Kidney epithelial cell (primary cell): ENCODE measurements around the gene DNAJA4. TPM values are rescaled to one million over a fixed set of nuclear protein-coding genes. Genes with fewer than 3 reads are reported as not detected.

Experiments used
- DNase-seq: peaks from one replicate; pipeline ENCODE4 v3.0.0-alpha.2; 2010; ENCODE audit warnings: low read depth
- H3K27me3 ChIP-seq: 2 replicates; pipeline ENCODE4 v1.6.0; 2011; ENCODE audit warnings: low read length; ENCODE audit not compliant: control insufficient read depth, insufficient read depth
- H3K36me3 ChIP-seq: 2 replicates; pipeline ENCODE4 v1.5.1; 2011; ENCODE audit warnings: low read length; ENCODE audit not compliant: control insufficient read depth, insufficient read depth
- H3K4me3 ChIP-seq: 2 replicates; pipeline ENCODE4 v1.5.1; 2011; ENCODE audit warnings: low read depth, mild to moderate bottlenecking, control low read depth, low read length
- total RNA-seq: library from RNA; depleted of rRNA; stranded (reverse); fragments of >200 nt; gene quantifications from 2 replicates; pipeline ENCODE4 v1.2.3, GENCODE V29; 2015
- TF ChIP-seq, protein P1 (sequence below): IDR thresholded peaks from 2 replicates; pipeline ENCODE4 v1.5.1; 2011; ENCODE audit warnings: mild to moderate bottlenecking, moderate library complexity, low read length, control low read depth, inconsistent platforms; ENCODE audit not compliant: insufficient read depth, poor library complexity, severe bottlenecking

The DNAJA4 gene
- 9.9 and 11.0 TPM in 2 replicates for total RNA-seq

DNA sequence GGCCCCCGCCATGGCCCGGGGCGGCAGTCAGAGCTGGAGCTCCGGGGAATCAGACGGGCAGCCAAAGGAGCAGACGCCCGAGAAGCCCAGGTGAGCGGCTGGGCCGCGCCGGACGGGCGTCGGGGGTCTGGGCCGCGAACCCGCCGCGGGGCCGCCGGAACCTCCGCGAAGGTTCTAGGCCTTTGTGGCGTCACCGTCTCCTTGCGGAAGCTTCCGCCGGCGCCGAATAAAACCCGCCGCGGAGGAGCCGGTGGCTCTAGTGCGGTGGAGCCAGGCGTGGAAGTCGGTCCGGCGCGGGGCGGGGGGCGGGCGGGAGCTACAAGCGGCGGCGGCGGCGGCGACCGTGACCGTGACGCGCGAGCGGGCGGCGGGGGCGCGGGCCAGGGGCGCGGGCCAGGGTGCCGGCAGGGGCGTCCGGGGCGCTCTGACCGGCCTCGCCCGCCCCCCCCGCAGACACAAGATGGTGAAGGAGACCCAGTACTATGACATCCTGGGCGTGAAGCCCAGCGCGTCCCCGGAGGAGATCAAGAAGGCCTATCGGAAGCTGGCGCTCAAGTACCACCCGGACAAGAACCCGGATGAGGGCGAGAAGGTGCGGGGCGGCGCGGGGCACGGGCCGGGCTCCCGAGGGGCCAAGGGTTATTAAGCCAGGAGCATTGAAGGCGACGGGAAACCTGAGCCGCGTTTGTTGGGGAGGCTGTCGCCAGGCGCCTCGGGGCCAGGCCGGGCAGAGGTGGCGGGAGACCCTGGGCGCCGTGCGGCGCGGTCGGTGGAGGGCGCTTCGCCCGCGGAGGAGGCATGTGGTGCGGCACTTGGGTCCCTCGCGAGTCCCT, at the start of gene DNAJA4:
TSS of gene DNAJA4 (plus strand) at position 259 of the 833 bp plus-strand sequence. CDS start at position 461, 202 bp downstream.
- no peak for DNase-seq
- peak within 1 kb of the TSS; percentile 48 for H3K4me3 ChIP-seq
- no peaks in the 10 kb centered on the region for H3K36me3 ChIP-seq
- H3K27me3 ChIP-seq = no peaks in the 10 kb centered on the region
- TF ChIP-seq, protein P1, sequence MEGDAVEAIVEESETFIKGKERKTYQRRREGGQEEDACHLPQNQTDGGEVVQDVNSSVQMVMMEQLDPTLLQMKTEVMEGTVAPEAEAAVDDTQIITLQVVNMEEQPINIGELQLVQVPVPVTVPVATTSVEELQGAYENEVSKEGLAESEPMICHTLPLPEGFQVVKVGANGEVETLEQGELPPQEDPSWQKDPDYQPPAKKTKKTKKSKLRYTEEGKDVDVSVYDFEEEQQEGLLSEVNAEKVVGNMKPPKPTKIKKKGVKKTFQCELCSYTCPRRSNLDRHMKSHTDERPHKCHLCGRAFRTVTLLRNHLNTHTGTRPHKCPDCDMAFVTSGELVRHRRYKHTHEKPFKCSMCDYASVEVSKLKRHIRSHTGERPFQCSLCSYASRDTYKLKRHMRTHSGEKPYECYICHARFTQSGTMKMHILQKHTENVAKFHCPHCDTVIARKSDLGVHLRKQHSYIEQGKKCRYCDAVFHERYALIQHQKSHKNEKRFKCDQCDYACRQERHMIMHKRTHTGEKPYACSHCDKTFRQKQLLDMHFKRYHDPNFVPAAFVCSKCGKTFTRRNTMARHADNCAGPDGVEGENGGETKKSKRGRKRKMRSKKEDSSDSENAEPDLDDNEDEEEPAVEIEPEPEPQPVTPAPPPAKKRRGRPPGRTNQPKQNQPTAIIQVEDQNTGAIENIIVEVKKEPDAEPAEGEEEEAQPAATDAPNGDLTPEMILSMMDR = no peak

DNA sequence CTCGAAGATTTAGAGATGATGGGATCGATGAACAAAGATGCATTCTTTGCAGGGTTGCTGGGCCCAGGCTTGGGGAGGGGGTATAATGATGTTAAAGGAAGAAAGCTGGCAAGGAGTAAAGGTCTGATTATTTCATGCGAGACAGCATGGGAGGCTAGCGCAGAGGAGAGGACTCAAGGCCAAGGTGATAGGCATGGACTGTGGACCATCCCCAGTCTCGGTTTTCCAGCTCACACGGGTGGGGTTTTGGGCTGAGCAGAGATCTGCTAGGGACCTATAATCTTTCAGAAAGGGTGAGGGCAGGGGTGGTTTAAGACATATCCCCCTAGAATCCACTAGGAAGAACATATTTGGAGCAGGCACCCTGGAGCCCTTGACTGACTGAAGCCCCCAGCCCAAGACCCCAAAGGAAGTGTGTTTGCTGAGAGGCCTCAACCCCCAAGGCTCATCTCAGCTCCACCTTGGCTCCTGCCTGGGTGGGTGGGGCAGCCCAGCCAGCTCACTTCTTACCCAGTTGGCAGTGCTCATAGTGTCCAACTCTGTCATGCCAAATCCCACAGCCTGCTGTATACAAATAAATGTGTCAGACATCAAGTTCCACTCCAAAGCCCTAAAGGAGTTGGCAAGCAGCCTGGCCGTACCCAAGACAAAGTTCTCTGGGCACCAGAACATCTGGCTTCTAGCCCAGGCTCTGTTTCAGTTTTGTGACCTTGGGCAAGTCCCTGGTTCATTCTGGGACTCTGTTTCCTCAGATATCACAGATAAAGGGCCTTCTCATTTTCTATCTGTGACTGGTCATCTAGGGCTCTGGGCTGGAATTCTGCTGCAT, 47.9 kb upstream of the DNAJA4 start:
- H3K27me3 ChIP-seq = no peaks in the 10 kb centered on the region
- TF ChIP-seq, protein P1 = no peak
- DNase-seq = peak; percentile 16
- no peak overlapping the region for H3K4me3 ChIP-seq
- no peaks in the 10 kb centered on the region for H3K36me3 ChIP-seq

- DNase-seq = no peak
- TF ChIP-seq, protein P1 = no peak
- no peaks in the 10 kb centered on the region for H3K27me3 ChIP-seq
- no peaks in the 10 kb centered on the region for H3K36me3 ChIP-seq
- no peak overlapping the region for H3K4me3 ChIP-seq
These were observed 43.6 kb upstream of the DNAJA4 start for GRCh38 chr15:78220713-78221112.

DNA sequence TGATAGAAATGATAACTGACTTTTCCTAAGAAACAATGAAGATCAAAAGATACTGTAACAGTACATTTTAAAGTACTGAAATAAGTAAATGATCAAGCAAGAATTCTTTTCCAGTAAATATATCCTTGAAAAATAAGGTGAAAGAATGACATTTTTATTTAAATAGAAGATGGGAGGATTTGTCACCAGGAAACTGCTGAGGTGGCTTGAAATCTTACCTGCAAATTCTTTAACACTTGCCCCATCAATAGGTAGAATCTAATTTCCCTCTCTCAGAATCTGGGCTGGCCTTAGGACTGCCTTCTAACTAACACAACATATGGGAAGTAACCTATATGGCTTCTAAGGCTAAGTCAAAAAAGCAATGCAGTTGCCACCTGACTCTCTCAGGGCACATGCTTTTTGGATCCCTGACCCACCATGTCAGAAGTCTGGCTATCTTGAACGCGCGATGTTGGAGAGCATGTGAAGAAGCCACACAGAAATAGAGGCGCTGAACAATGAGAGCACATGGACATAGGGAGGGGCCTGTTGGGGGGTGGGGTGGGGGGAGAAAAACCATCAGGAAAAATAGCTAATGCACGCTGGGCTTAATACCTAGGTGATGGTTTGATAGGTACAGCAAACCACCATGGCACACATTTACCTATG, 41.5 kb upstream of the DNAJA4 start:
- TF ChIP-seq, protein P1 = no peak
- no peak overlapping the region for H3K4me3 ChIP-seq
- DNase-seq = no peak
- no peaks in the 10 kb centered on the region for H3K36me3 ChIP-seq
- H3K27me3 ChIP-seq = no peaks in the 10 kb centered on the region

DNA sequence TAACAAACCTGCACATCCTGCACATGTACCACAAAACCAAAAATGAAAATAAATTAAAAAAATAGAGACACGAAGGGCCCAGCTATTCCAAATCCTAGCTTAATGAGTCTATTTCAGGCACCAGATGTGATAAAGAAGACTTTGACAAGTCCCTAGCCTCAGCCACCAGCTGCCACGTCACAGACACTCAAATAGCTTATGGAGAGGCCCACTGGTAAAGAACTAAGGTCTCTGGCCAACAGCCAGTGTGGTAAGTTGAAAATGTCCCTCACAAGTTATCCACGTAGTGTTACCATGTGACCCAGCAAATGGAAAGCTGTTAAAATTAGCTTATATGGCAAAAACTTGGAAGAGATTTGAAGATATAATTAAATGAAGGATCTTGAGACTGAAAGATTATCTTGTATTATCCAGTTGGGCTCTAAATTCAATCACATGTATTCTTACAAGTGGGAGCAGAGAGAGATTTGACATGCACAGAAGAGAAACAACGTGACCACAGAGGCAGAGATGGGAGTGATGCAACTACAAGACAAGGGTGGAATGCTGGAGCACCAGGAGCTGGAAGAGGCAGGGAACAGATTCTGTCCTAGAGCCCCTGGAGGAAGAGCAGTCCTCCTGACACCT, 40.9 kb upstream of the DNAJA4 start:
- H3K27me3 ChIP-seq = no peaks in the 10 kb centered on the region
- no peaks in the 10 kb centered on the region for H3K36me3 ChIP-seq
- DNase-seq = no peak
- no peak overlapping the region for H3K4me3 ChIP-seq
- TF ChIP-seq, protein P1 = no peak
